VCaP (cell line): ENCODE data around the gene FRY.

Experiments used
- H3K27ac ChIP-seq: fragments of 450-650 bp; 2 replicates; pipeline ENCODE4 v1.5.1; 2017
- TF ChIP-seq, protein P1 (sequence below): fragments of 450-650 bp; conservative IDR thresholded peaks from 2 replicates; pipeline ENCODE4 v1.5.1; 2017; ENCODE audit warnings: mild to moderate bottlenecking, moderate library complexity

Gene FRY

DNA sequence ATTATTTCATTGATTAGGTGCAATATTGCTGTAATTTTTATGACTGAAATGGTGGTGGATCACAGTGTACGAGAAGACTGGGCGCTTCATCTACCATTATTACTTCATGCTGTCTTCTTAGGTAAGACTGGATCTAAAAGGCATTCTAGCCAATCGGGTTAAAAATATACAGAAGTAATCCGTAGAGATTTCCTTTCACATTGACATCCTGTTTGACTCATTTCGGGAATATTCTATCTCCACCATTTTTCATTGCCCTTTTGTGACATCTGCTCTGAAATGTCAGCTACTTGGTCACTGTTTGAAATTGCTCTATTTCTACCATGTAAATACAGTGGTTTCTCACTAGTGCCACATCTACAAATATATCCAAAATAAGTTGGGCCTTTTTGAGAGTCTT lies 193.3 kb downstream of the FRY start:
- no peak overlapping the region for H3K27ac ChIP-seq
- TF ChIP-seq, protein P1, sequence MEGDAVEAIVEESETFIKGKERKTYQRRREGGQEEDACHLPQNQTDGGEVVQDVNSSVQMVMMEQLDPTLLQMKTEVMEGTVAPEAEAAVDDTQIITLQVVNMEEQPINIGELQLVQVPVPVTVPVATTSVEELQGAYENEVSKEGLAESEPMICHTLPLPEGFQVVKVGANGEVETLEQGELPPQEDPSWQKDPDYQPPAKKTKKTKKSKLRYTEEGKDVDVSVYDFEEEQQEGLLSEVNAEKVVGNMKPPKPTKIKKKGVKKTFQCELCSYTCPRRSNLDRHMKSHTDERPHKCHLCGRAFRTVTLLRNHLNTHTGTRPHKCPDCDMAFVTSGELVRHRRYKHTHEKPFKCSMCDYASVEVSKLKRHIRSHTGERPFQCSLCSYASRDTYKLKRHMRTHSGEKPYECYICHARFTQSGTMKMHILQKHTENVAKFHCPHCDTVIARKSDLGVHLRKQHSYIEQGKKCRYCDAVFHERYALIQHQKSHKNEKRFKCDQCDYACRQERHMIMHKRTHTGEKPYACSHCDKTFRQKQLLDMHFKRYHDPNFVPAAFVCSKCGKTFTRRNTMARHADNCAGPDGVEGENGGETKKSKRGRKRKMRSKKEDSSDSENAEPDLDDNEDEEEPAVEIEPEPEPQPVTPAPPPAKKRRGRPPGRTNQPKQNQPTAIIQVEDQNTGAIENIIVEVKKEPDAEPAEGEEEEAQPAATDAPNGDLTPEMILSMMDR: no peak

DNA sequence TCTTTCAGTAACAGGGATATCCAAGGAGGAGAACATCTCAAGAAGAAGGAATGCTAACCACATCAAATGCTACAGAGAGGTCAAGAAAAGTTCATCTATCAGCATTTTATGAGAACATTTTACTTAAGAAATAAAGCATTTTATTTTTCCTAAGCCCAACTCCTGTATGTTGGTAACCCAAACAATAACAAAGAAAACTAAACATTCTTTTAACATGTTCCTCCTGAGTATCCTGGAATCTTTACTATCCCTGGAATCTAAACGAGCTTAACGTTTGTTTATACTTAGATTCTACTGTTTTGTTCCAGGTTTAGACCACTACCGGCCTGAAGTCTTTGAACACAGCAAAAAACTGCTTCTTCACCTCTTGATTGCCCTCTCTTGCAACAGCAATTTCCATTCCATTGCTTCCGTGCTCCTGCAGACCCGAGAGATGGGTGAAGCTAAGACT lies 193.9 kb downstream of the FRY start:
- TF ChIP-seq, protein P1: no peak
- no peak overlapping the region for H3K27ac ChIP-seq

GRCh38 chr13:32228330-32229041 lies 196.9 kb downstream of the FRY start:
- H3K27ac ChIP-seq: peak overlapping the region; percentile 8; the same call in 1 of the 2 replicates
- TF ChIP-seq, protein P1: no peak

- H3K27ac ChIP-seq: peak overlapping the region; percentile 8; the same call in 1 of the 2 replicates
- TF ChIP-seq, protein P1: no peak
These were observed 197.9 kb downstream of the FRY start for GRCh38 chr13:32229443-32229842.

DNA sequence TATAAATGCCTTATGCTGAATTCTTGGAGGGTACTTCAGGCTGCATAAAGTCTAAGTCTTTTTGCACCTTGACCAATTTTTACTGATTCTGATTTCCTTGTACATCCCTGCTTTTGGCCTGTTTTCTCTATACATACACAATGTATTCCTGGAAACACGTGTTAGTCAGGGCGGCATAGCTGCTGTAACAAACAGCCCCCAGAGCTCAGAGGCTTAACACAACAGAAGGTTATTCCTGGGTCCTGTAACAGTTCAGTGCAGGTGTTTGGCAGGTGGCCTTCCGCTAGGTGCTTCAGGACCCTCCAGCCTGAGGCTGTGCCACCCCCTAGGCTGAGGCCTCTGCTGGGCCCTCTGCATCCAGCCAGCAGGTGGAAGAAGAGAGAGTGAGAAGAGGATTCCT lies 200.7 kb downstream of the FRY start:
- H3K27ac ChIP-seq: no peak overlapping the region
- TF ChIP-seq, protein P1: no peak

- TF ChIP-seq, protein P1: no peak
- no peak overlapping the region for H3K27ac ChIP-seq
These were observed 201.5 kb downstream of the FRY start for GRCh38 chr13:32233062-32233461.

DNA sequence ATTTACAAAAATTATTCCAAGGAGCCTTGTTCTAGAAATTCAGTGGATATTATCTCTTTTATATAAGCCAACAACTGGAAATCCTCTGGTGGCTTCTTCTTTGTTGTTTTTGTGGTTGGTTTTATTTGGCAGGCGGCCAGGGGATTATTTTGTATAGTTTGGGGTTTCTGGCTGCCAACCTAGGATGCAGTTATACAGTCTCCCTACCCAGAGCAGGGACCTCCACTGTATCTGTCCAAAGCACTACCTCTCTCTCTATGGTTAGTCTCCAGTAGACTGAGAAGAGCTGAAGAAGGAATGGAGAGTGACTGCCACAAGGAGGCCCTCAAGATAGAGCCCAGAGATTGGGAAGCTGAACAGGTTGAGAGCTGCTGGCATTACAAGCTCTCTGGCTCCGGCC lies 203.3 kb downstream of the FRY start:
- TF ChIP-seq, protein P1: no peak
- no peak overlapping the region for H3K27ac ChIP-seq
